ENCODE data around the gene COX8A. TPM values are rescaled to one million over a fixed set of nuclear protein-coding genes. Genes with fewer than 3 reads are reported as not detected.

COX8A gene
- total and polyA plus RNA-seq, 2 of the 13 experiments (the other 11 are each of a cell fraction or from before 2014, with no cell fraction given) = 202 to 406 TPM

GRCh38 chr11:63938479-63939396 is 35.7 kb upstream of the COX8A start, which contains the start of gene NAA40 (continued):
- TF ChIP-seq IRF2 (CRISPR knock-in tag; IDR thresholded peaks at IDR 0.05) (0 out of 2 replicates have a peak, but pooled peaks have one; percentile 41), AKAP8 (CRISPR knock-in tag; IDR thresholded peaks at IDR 0.05) (no peak), TARDBP (CRISPR knock-in tag; IDR thresholded peaks at IDR 0.05) (no peak; the same call in 1 of the 2 replicates), ZNF747 (CRISPR knock-in tag; IDR thresholded peaks at IDR 0.05; ENCODE audit: borderline replicate concordance) (no peak), TCF12 (IDR thresholded peaks at IDR 0.05) (no peak), TCF12 (CRISPR knock-in tag; IDR thresholded peaks at IDR 0.05) (no peak), ZNF468 (CRISPR knock-in tag; IDR thresholded peaks at IDR 0.05) (no peak), SUZ12 (IDR thresholded peaks at IDR 0.05; ENCODE audit: low read depth, low read length) (no peak), MYC (CRISPR knock-in tag; IDR thresholded peaks at IDR 0.05; ENCODE audit: borderline replicate concordance) (peak; percentile 77; the same call in 1 of the 2 replicates), SPEN (CRISPR knock-in tag; IDR thresholded peaks at IDR 0.05; ENCODE audit: low read depth) (peak; percentile 88; the same call in 1 of the 2 replicates), CREBL2 (CRISPR knock-in tag; IDR thresholded peaks at IDR 0.05; ENCODE audit: borderline replicate concordance) (no peak), ZNF879 (CRISPR knock-in tag; IDR thresholded peaks at IDR 0.05) (no peak), ZNF737 (CRISPR knock-in tag; IDR thresholded peaks at IDR 0.05; ENCODE audit: borderline replicate concordance) (no peak), RFX1 (IDR thresholded peaks at IDR 0.05) (peak; percentile 96), PAF1 (CRISPR knock-in tag; IDR thresholded peaks at IDR 0.05) (no peak), SNRNP70 (IDR thresholded peaks at IDR 0.05; ENCODE audit: low read depth, low read length) (no peak), MTF2 (CRISPR knock-in tag; IDR thresholded peaks at IDR 0.05; ENCODE audit: borderline replicate concordance) (no peak), CHD2 (IDR thresholded peaks at IDR 0.05; ENCODE audit: low read depth, low read length) (no peak), ZNF672 (CRISPR knock-in tag; IDR thresholded peaks at IDR 0.05) (no peak), PLRG1 (conservative IDR thresholded peaks at IDR 0.05) (no peak), U2AF1 (optimal IDR thresholded peaks at IDR 0.05; ENCODE audit: low read depth, low read length) (no peak), ARHGAP35 (CRISPR knock-in tag; IDR thresholded peaks at IDR 0.05; ENCODE audit: borderline replicate concordance) (no peak), ZBTB21 (CRISPR knock-in tag; IDR thresholded peaks at IDR 0.05) (no peak), ZNF891 (CRISPR knock-in tag; IDR thresholded peaks at IDR 0.05) (no peak), ZNF724P (CRISPR knock-in tag; IDR thresholded peaks at IDR 0.05; ENCODE audit: borderline replicate concordance) (no peak; the same call in 1 of the 2 replicates), ELK4 (CRISPR knock-in tag; IDR thresholded peaks at IDR 0.05; ENCODE audit: borderline replicate concordance) (no peak), ZBTB38 (CRISPR knock-in tag; IDR thresholded peaks at IDR 0.05) (peak; percentile 77), GABPB1 (CRISPR knock-in tag; IDR thresholded peaks at IDR 0.05) (peak; percentile 88), NCOA1 (CRISPR knock-in tag; IDR thresholded peaks at IDR 0.05) (no peak), GABPA (IDR thresholded peaks at IDR 0.05; ENCODE audit: low read depth, low read length) (no peak), GABPA (CRISPR knock-in tag; IDR thresholded peaks at IDR 0.05; ENCODE audit: low read depth) (no peak; the same call in 1 of the 2 replicates), ZNF337 (CRISPR knock-in tag; IDR thresholded peaks at IDR 0.05; ENCODE audit: borderline replicate concordance, low read depth) (no peak), ZNF329 (CRISPR knock-in tag; IDR thresholded peaks at IDR 0.05; ENCODE audit: low read depth) (no peak), CENPX (CRISPR knock-in tag; IDR thresholded peaks at IDR 0.05) (no peak)

All from HepG2 (cell line).